GM23338 (cell line): ENCODE results near the gene HEBP1. TPM values are rescaled to one million over a fixed set of nuclear protein-coding genes. Genes with fewer than 3 reads are reported as not detected.

Experiments
- ATAC-seq: fragments of 200-7000 bp; cut with Tn5 transposase; 3 replicates; pipeline ENCODE4 v1.9.1; 2020
- DNase-seq: peaks from one replicate; pipeline ENCODE4 v3.0.0-alpha.2; 2015; ENCODE audit warnings: low spot score
- H2AFZ ChIP-seq: fragments of 200-600 bp; sonication (generic); 2 replicates; pipeline ENCODE4 v1.8.0; 2016; ENCODE audit warnings: antibody characterized with exemption, mild to moderate bottlenecking, moderate library complexity
- H3F3A ChIP-seq: fragments of 200-600 bp; sonication (generic); replicated peaks from 2 replicates; pipeline ENCODE4 v1.8.0; 2017; ENCODE audit warnings: antibody characterized with exemption, mixed run types, low read depth
- H3K27ac ChIP-seq: fragments of 200-600 bp; sonication (generic); 2 replicates; pipeline ENCODE4 v1.6.1; 2016; ENCODE audit warnings: low read depth
- H3K27me3 ChIP-seq: fragments of 200-600 bp; sonication (generic); 2 replicates; pipeline ENCODE4 v1.8.0; 2016; ENCODE audit warnings: mild to moderate bottlenecking, mixed run types, moderate library complexity; ENCODE audit not compliant: insufficient read depth
- H3K36me3 ChIP-seq: fragments of 200-600 bp; sonication (generic); 2 replicates; pipeline ENCODE4 v1.8.0; 2016; ENCODE audit warnings: mild to moderate bottlenecking; ENCODE audit not compliant: insufficient read depth
- H3K4me1 ChIP-seq: fragments of 200-600 bp; sonication (generic); 2 replicates; pipeline ENCODE4 v1.8.0; 2016; ENCODE audit warnings: mild to moderate bottlenecking, moderate library complexity; ENCODE audit not compliant: insufficient read depth
- H3K4me2 ChIP-seq: fragments of 200-600 bp; sonication (generic); 2 replicates; pipeline ENCODE4 v1.7.1; 2017; ENCODE audit warnings: mixed run types
- H3K4me3 ChIP-seq: fragments of 200-600 bp; sonication (generic); 2 replicates; pipeline ENCODE4 v1.6.1; 2016; ENCODE audit warnings: mixed run types
- H3K79me2 ChIP-seq: fragments of 200-600 bp; sonication (generic); replicated peaks from 2 replicates; pipeline ENCODE4 v1.8.0; 2017; ENCODE audit warnings: mild to moderate bottlenecking; ENCODE audit not compliant: insufficient read depth
- H3K9me2 ChIP-seq: fragments of 200-600 bp; sonication (generic); 2 replicates; pipeline ENCODE4 v1.8.0; 2017; ENCODE audit not compliant: insufficient read depth
- H4K20me1 ChIP-seq: fragments of 200-600 bp; sonication (generic); replicated peaks from 2 replicates; pipeline ENCODE4 v1.8.0; 2017; ENCODE audit warnings: mild to moderate bottlenecking; ENCODE audit not compliant: insufficient read depth
- H3K27ac Mint-ChIP-seq: 2 replicates; pipeline ENCODE4 v1.8.0; 2020; ENCODE audit warnings: inconsistent platforms, mild to moderate bottlenecking, moderate library complexity, mixed read lengths
- H3K27me3 Mint-ChIP-seq: 3 replicates; pipeline ENCODE4 v1.8.0; 2022; ENCODE audit warnings: low read depth, mild to moderate bottlenecking, moderate library complexity, mixed read lengths, inconsistent platforms; ENCODE audit not compliant: insufficient read depth, poor library complexity
- H3K36me3 Mint-ChIP-seq: 3 replicates; pipeline ENCODE4 v1.8.0; 2021; ENCODE audit warnings: low read depth, mild to moderate bottlenecking, inconsistent platforms, moderate library complexity, mixed read lengths
- H3K4me1 Mint-ChIP-seq: 3 replicates; pipeline ENCODE4 v1.8.0; 2020; ENCODE audit warnings: mild to moderate bottlenecking, inconsistent platforms, mixed read lengths
- H3K4me3 Mint-ChIP-seq: 3 replicates; pipeline ENCODE4 v1.8.0; 2021; ENCODE audit warnings: moderate library complexity, mild to moderate bottlenecking, inconsistent platforms, mixed read lengths
- H3K9me3 Mint-ChIP-seq: 3 replicates; pipeline ENCODE4 v1.8.0; 2020; ENCODE audit warnings: moderate library complexity, mild to moderate bottlenecking, inconsistent platforms, mixed read lengths
- CREB1 ChIP-seq: fragments of 250-450 bp; sonication (Bioruptor Pico); IDR thresholded peaks from 2 replicates; pipeline ENCODE4 v1.5.0; 2020; ENCODE audit warnings: low read depth, mild to moderate bottlenecking, moderate library complexity
- EZH2 ChIP-seq: fragments of 200-600 bp; sonication (generic); IDR thresholded peaks from one replicate; pipeline ENCODE4 v1.8.0; 2017; ENCODE audit warnings: antibody characterized with exemption, mild to moderate bottlenecking, low read depth; ENCODE audit not compliant: unreplicated experiment
- EZH2phosphoT487 ChIP-seq: fragments of 200-600 bp; sonication (generic); IDR thresholded peaks from one replicate; pipeline ENCODE4 v1.8.1; 2018; ENCODE audit warnings: antibody characterized with exemption; ENCODE audit not compliant: unreplicated experiment
- JUNB ChIP-seq: IDR thresholded peaks from one replicate; pipeline ENCODE4 v1.6.1; 2016; ENCODE audit warnings: antibody characterized with exemption; ENCODE audit not compliant: unreplicated experiment
- NANOG ChIP-seq: IDR thresholded peaks from 2 replicates; pipeline ENCODE4 v1.6.1; 2016; ENCODE audit warnings: antibody characterized with exemption, borderline replicate concordance
- POLR2AphosphoS5 ChIP-seq: IDR thresholded peaks from 2 replicates; pipeline ENCODE4 v1.6.1; 2016; ENCODE audit warnings: antibody characterized with exemption, low read depth
- STAT1 ChIP-seq: IDR thresholded peaks from one replicate; pipeline ENCODE4 v1.6.1; 2016; ENCODE audit warnings: antibody characterized with exemption; ENCODE audit not compliant: unreplicated experiment
- ZNF114 ChIP-seq: fragments of 250-450 bp; sonication (Bioruptor Pico); IDR thresholded peaks from 2 replicates; pipeline ENCODE4 v1.5.0; 2020; ENCODE audit warnings: mild to moderate bottlenecking, moderate library complexity
- ZNF331 ChIP-seq: fragments of 250-450 bp; sonication (Bioruptor Pico); IDR thresholded peaks from 2 replicates; pipeline ENCODE4 v1.5.0; 2020; ENCODE audit warnings: low read depth, mild to moderate bottlenecking, moderate library complexity
- polyA plus RNA-seq: library from polyadenylated mRNA; unstranded; fragments of >200 nt; fragmentation: Nextera tagmentation; extraction: Ambion mirVana; gene quantifications from 2 replicates; pipeline ENCODE4 v1.2.1, GENCODE V29; 2016
- total RNA-seq: library from RNA; depleted of rRNA; stranded (reverse); fragments of >200 nt; shearing (Covaris generic); gene quantifications from 2 replicates; pipeline ENCODE4 v1.2.3, GENCODE V29; 2014
- TF ChIP-seq, protein P1 (sequence below): fragments of 250-450 bp; sonication (Bioruptor Pico); IDR thresholded peaks from 2 replicates; pipeline ENCODE4 v1.5.0; 2020; ENCODE audit warnings: mild to moderate bottlenecking, moderate library complexity
- TF ChIP-seq, protein P2 (sequence below): IDR thresholded peaks from 2 replicates; pipeline ENCODE4 v1.6.1; 2016; ENCODE audit warnings: antibody characterized with exemption
- TF ChIP-seq, protein P3 (sequence below), 2 experiments: fragments of 200-600 bp in 1 of 2; sonication (generic) in 1 of 2; conservative IDR thresholded peaks; 2 replicates each; pipeline versions ENCODE4 v1.5.1 to v1.6.1; 2016 to 2017; ENCODE audit warnings: antibody characterized with exemption in 2 of 2, low read depth in 2 of 2, mild to moderate bottlenecking in 2 of 2, moderate library complexity in 1 of 2
- TF ChIP-seq, protein P4 (sequence below): IDR thresholded peaks from one replicate; pipeline ENCODE4 v1.6.1; 2018; ENCODE audit warnings: antibody characterized with exemption; ENCODE audit not compliant: unreplicated experiment

Gene HEBP1
- total and polyA plus RNA-seq, 2 experiments from 2014 or later = 25.2 to 45.1 TPM

DNA sequence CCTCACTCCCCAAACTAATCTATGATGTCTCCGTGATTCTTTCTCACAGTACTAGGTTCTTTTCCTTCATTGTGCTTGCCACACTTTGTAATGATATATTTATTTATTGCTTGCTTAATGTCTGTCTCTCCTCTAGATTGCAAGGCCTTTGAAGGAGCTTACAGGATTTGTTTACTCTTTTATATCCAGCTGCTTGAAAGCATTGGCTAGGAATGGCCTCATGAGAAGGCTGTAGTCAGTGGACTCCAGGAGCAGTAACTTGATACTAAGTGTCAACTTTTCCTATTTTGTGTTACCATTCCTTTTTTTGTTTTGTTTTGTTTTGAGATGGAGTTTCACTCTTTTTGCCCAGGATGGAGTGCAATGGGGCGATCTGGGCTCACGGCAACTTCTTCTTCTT is 36.8 kb upstream of the HEBP1 start:
- peak overlapping the region; percentile 32; the same call in 1 of the 2 replicates for H2AFZ ChIP-seq
- Mint-ChIP-seq H3K4me3 (no peak overlapping the region), H3K27ac (no peak overlapping the region), H3K4me1 (peaks cover 16% of the 10 kb centered on the region), H3K36me3 (no peaks in the 10 kb centered on the region), H3K9me3 (no peaks in the 10 kb centered on the region), H3K27me3 (no peaks in the 10 kb centered on the region)
- no peaks in the 10 kb centered on the region for H3K27me3 ChIP-seq
- H3K79me2 ChIP-seq = no peaks in the 10 kb centered on the region
- no peak overlapping the region for H3K4me3 ChIP-seq
- H4K20me1 ChIP-seq = no peaks in the 10 kb centered on the region
- no peaks in the 10 kb centered on the region for H3K4me1 ChIP-seq
- no peak for DNase-seq
- no peak overlapping the region for H3K27ac ChIP-seq
- no peaks in the 10 kb centered on the region for H3K36me3 ChIP-seq
- no peaks in the 10 kb centered on the region for H3K9me2 ChIP-seq
- ATAC-seq = no peak
- H3F3A ChIP-seq = no peaks in the 10 kb centered on the region
- TF ChIP-seq EZH2phosphoT487 = no peak
- TF ChIP-seq ZNF331 (CRISPR knock-in tag) = no peak
- TF ChIP-seq EZH2 = no peak
- TF ChIP-seq POLR2AphosphoS5 = no peak
- TF ChIP-seq, protein P1, sequence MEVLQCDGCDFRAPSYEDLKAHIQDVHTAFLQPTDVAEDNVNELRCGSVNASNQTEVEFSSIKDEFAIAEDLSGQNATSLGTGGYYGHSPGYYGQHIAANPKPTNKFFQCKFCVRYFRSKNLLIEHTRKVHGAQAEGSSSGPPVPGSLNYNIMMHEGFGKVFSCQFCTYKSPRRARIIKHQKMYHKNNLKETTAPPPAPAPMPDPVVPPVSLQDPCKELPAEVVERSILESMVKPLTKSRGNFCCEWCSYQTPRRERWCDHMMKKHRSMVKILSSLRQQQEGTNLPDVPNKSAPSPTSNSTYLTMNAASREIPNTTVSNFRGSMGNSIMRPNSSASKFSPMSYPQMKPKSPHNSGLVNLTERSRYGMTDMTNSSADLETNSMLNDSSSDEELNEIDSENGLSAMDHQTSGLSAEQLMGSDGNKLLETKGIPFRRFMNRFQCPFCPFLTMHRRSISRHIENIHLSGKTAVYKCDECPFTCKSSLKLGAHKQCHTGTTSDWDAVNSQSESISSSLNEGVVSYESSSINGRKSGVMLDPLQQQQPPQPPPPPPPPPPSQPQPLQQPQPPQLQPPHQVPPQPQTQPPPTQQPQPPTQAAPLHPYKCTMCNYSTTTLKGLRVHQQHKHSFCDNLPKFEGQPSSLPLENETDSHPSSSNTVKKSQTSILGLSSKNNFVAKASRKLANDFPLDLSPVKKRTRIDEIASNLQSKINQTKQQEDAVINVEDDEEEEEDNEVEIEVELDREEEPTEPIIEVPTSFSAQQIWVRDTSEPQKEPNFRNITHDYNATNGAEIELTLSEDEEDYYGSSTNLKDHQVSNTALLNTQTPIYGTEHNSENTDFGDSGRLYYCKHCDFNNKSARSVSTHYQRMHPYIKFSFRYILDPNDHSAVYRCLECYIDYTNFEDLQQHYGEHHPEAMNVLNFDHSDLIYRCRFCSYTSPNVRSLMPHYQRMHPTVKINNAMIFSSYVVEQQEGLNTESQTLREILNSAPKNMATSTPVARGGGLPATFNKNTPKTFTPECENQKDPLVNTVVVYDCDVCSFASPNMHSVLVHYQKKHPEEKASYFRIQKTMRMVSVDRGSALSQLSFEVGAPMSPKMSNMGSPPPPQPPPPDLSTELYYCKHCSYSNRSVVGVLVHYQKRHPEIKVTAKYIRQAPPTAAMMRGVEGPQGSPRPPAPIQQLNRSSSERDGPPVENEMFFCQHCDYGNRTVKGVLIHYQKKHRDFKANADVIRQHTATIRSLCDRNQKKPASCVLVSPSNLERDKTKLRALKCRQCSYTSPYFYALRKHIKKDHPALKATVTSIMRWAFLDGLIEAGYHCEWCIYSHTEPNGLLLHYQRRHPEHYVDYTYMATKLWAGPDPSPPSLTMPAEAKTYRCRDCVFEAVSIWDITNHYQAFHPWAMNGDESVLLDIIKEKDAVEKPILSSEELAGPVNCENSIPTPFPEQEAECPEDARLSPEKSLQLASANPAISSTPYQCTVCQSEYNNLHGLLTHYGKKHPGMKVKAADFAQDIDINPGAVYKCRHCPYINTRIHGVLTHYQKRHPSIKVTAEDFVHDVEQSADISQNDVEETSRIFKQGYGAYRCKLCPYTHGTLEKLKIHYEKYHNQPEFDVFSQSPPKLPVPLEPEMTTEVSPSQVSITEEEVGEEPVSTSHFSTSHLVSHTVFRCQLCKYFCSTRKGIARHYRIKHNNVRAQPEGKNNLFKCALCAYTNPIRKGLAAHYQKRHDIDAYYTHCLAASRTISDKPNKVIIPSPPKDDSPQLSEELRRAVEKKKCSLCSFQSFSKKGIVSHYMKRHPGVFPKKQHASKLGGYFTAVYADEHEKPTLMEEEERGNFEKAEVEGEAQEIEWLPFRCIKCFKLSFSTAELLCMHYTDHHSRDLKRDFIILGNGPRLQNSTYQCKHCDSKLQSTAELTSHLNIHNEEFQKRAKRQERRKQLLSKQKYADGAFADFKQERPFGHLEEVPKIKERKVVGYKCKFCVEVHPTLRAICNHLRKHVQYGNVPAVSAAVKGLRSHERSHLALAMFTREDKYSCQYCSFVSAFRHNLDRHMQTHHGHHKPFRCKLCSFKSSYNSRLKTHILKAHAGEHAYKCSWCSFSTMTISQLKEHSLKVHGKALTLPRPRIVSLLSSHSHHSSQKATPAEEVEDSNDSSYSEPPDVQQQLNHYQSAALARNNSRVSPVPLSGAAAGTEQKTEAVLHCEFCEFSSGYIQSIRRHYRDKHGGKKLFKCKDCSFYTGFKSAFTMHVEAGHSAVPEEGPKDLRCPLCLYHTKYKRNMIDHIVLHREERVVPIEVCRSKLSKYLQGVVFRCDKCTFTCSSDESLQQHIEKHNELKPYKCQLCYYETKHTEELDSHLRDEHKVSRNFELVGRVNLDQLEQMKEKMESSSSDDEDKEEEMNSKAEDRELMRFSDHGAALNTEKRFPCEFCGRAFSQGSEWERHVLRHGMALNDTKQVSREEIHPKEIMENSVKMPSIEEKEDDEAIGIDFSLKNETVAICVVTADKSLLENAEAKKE (CRISPR knock-in tag) = no peak
- TF ChIP-seq, protein P2, sequence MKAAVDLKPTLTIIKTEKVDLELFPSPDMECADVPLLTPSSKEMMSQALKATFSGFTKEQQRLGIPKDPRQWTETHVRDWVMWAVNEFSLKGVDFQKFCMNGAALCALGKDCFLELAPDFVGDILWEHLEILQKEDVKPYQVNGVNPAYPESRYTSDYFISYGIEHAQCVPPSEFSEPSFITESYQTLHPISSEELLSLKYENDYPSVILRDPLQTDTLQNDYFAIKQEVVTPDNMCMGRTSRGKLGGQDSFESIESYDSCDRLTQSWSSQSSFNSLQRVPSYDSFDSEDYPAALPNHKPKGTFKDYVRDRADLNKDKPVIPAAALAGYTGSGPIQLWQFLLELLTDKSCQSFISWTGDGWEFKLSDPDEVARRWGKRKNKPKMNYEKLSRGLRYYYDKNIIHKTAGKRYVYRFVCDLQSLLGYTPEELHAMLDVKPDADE = no peak
- TF ChIP-seq, protein P3, sequence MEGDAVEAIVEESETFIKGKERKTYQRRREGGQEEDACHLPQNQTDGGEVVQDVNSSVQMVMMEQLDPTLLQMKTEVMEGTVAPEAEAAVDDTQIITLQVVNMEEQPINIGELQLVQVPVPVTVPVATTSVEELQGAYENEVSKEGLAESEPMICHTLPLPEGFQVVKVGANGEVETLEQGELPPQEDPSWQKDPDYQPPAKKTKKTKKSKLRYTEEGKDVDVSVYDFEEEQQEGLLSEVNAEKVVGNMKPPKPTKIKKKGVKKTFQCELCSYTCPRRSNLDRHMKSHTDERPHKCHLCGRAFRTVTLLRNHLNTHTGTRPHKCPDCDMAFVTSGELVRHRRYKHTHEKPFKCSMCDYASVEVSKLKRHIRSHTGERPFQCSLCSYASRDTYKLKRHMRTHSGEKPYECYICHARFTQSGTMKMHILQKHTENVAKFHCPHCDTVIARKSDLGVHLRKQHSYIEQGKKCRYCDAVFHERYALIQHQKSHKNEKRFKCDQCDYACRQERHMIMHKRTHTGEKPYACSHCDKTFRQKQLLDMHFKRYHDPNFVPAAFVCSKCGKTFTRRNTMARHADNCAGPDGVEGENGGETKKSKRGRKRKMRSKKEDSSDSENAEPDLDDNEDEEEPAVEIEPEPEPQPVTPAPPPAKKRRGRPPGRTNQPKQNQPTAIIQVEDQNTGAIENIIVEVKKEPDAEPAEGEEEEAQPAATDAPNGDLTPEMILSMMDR (conservative IDR thresholded peaks at IDR 0.05; ENCODE audit: low read depth in 2 of 2) = no peak
- TF ChIP-seq STAT1 = no peak
- no peak for TF ChIP-seq CREB1 (CRISPR knock-in tag)
- no peak for TF ChIP-seq JUNB
- no peak for TF ChIP-seq NANOG
- TF ChIP-seq, protein P4, sequence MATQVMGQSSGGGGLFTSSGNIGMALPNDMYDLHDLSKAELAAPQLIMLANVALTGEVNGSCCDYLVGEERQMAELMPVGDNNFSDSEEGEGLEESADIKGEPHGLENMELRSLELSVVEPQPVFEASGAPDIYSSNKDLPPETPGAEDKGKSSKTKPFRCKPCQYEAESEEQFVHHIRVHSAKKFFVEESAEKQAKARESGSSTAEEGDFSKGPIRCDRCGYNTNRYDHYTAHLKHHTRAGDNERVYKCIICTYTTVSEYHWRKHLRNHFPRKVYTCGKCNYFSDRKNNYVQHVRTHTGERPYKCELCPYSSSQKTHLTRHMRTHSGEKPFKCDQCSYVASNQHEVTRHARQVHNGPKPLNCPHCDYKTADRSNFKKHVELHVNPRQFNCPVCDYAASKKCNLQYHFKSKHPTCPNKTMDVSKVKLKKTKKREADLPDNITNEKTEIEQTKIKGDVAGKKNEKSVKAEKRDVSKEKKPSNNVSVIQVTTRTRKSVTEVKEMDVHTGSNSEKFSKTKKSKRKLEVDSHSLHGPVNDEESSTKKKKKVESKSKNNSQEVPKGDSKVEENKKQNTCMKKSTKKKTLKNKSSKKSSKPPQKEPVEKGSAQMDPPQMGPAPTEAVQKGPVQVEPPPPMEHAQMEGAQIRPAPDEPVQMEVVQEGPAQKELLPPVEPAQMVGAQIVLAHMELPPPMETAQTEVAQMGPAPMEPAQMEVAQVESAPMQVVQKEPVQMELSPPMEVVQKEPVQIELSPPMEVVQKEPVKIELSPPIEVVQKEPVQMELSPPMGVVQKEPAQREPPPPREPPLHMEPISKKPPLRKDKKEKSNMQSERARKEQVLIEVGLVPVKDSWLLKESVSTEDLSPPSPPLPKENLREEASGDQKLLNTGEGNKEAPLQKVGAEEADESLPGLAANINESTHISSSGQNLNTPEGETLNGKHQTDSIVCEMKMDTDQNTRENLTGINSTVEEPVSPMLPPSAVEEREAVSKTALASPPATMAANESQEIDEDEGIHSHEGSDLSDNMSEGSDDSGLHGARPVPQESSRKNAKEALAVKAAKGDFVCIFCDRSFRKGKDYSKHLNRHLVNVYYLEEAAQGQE = no peak
- no peak for TF ChIP-seq ZNF114
- no peak overlapping the region for H3K4me2 ChIP-seq
